Naive B cell (primary cell): Measurements from ENCODE around the gene CLTRN. TPM values are rescaled to one million over a fixed set of nuclear protein-coding genes. Genes with fewer than 3 reads are reported as not detected.

Source experiments
- ATAC-seq, 2 donors: fragments of 150-1000 bp; cut with Tn5 transposase; 2 replicates each; pipeline ENCODE4 v1.10.0; 2021; ENCODE audit warnings: low read depth in 2 of 2, mild to moderate bottlenecking in 2 of 2, moderate library complexity in 2 of 2
- DNase-seq: peaks from one replicate; pipeline ENCODE4 v3.0.0; 2022
- H3K27ac Mint-ChIP-seq, 6 donors: one replicate each; pipeline ENCODE4 v1.8.0; 2020 to 2022; ENCODE audit warnings: mild to moderate bottlenecking in 6 of 6, mixed read lengths in 6 of 6, moderate library complexity in 5 of 6, inconsistent platforms in 2 of 6
- H3K27me3 Mint-ChIP-seq, 3 donors: one replicate each; pipeline ENCODE4 v1.8.0; 2021 to 2022; ENCODE audit warnings: mixed read lengths in 3 of 3, mild to moderate bottlenecking in 1 of 3
- H3K36me3 Mint-ChIP-seq, 2 donors: one replicate each; pipeline ENCODE4 v1.8.0; 2020 to 2022; ENCODE audit warnings: mixed read lengths in 2 of 2, inconsistent platforms in 1 of 2, mild to moderate bottlenecking in 1 of 2
- H3K4me1 Mint-ChIP-seq, 3 donors: one replicate each; pipeline ENCODE4 v1.8.0; 2020 to 2022; ENCODE audit warnings: mixed read lengths in 3 of 3, inconsistent platforms in 1 of 3, mild to moderate bottlenecking in 1 of 3, moderate library complexity in 1 of 3
- H3K4me3 Mint-ChIP-seq, 8 donors: one replicate each; pipeline ENCODE4 v1.8.0; 2020 to 2022; ENCODE audit warnings: mild to moderate bottlenecking in 8 of 8, mixed read lengths in 8 of 8, moderate library complexity in 8 of 8, inconsistent platforms in 2 of 8
- H3K9me3 Mint-ChIP-seq, 7 donors: one replicate each; pipeline ENCODE4 v1.8.0; 2020 to 2022; ENCODE audit warnings: mixed read lengths in 7 of 7, mild to moderate bottlenecking in 5 of 7, inconsistent platforms in 2 of 7, moderate library complexity in 1 of 7
- polyA plus RNA-seq, 6 donors: library from polyadenylated mRNA; unstranded; fragments of 300-500 nt; fragmentation: Illumina TruSeq; gene quantifications; one replicate each; pipeline ENCODE4 v1.2.3, GENCODE V29; 2021; ENCODE audit warnings: low read depth in 6 of 6

Gene CLTRN
- polyA plus RNA-seq, 6 donors from 2014 or later, result 0.28 to 0.44 (median 0.36) TPM; not detected in 3

GRCh38 chrX:15599461-15599860 is 65.1 kb downstream of the CLTRN start:
- no peak overlapping the region for H3K27ac Mint-ChIP-seq
- H3K4me1 Mint-ChIP-seq, result no peaks in the 10 kb centered on the region
- no peak overlapping the region for H3K4me3 Mint-ChIP-seq
- no peaks in the 10 kb centered on the region for H3K36me3 Mint-ChIP-seq
- peaks cover 0 to 3% (median 0%) of the 10 kb centered on the region in 7 donors for H3K9me3 Mint-ChIP-seq
- ATAC-seq (no peak), DNase-seq (no peak)
- peaks cover 3 to 38% (median 10%) of the 10 kb centered on the region in 3 donors for H3K27me3 Mint-ChIP-seq

DNA sequence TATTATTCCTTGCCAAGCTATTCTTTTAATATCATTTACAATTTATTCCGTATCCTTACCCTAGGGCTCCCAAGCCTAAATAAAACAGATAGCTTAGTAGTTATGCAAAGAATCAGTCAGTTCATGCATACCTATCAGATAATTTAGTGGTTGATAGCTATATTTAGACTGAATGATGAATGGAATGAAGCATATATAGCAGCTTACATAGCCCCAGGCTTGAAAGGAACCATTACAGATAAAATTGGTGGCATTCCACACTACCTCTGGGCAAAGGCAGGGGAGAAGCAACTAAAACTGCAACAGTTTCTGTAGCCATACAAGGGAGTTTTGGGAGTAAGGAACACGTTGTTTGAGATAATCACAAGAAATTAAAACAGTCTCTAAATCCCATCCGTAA is 66.6 kb downstream of the CLTRN start:
- Mint-ChIP-seq H3K4me3 (no peak overlapping the region), H3K36me3 (no peaks in the 10 kb centered on the region), H3K27me3 (peaks cover 7 to 33% (median 10%) of the 10 kb centered on the region in 3 donors), H3K9me3 (peaks cover 0 to 3% (median 0%) of the 10 kb centered on the region in 7 donors), H3K27ac (no peak overlapping the region), H3K4me1 (no peaks in the 10 kb centered on the region)
- ATAC-seq (no peak), DNase-seq (no peak)

DNA sequence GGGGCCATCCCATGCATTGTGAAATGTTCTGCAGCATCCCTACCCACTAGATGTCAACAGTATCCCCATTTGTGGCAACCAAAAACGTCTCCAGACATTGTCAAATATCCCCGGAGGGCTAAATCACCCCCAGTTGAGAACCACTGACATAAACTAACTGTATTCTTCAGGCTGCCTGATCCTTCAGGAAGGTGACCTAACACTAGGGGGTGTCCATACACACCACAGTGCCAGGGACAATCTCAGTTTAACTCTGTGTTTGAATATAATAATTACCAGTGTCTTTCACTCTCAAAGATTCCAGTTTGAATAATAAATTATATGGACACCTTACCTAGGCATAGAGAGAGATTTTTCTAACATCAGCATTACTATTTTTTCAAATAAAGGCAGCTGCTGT is 70.2 kb downstream of the CLTRN start:
- Mint-ChIP-seq H3K36me3 (no peaks in the 10 kb centered on the region), H3K4me3 (no peak overlapping the region)

DNA sequence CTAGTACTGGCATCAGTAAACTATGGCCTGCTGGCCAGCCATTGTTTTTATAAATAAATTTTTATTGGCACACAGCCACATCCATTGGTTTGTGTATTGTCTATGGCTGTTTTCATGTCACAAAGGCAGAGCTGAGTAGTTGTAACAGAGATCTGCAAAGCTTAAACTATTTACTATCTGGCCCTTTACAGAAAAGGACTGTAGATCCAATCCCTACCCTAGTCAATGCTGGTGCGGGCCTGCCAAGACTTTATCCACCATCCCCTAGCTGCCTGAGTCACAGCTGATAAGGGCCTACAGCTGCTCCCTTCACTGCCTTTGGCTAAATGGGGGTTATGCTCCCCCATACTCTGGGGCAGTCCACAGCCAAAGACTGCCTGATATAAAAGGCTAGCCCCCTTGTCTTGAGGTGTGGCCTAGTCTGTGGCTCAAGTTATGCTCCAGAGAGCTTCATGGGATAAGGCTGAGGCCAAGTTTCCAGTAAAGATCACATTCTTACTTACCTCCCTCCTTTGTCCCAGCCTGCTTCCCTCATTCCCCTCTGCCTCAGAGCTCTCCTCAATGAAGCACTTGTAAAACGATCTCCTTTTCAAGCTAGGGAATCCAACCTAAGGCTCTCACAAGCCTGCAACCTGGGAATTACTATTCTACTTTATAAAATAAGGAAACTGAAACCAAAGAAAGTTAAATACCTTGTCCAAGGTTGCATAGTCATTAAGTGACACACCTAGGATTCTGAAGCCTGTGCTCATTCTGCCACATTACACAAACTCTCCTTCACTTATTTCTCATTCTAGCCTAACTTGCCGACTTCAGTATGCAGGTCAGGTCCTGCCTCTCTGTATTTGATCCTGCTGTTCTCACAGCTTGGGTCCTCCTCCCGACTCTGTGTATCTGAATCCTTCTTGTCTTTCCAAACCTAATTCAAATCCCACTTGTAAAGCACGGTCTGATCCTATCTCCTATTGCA is 84.5 kb downstream of the CLTRN start:
- Mint-ChIP-seq H3K4me1 (no peaks in the 10 kb centered on the region), H3K9me3 (peaks cover 0 to 9% (median 0%) of the 10 kb centered on the region in 7 donors), H3K27me3 (peaks cover 0 to 43% (median 0%) of the 10 kb centered on the region in 3 donors), H3K27ac (no peak overlapping the region), H3K4me3 (no peak overlapping the region), H3K36me3 (no peaks in the 10 kb centered on the region)
- DNase-seq, result no peak
- no peak for ATAC-seq

More for the DNA sequence above, 70.2 kb downstream of the CLTRN start:
- no peak for DNase-seq
- no peak for ATAC-seq
- no peaks in the 10 kb centered on the region for H3K4me1 Mint-ChIP-seq
- no peak overlapping the region for H3K27ac Mint-ChIP-seq
- H3K9me3 Mint-ChIP-seq, result no peaks in the 10 kb centered on the region
- H3K27me3 Mint-ChIP-seq, result peaks cover 6 to 31% (median 14%) of the 10 kb centered on the region in 3 donors

Other genes starting within 250 kb of the CLTRN start
- not detected for gene PIR, start 171.5 kb downstream of the CLTRN start, polyA plus RNA-seq
- gene BMX, start 164.0 kb downstream of the CLTRN start, polyA plus RNA-seq, result not detected
- gene ACE2, start 63.8 kb downstream of the CLTRN start, polyA plus RNA-seq, result under 1 TPM in 1 of 6 donors, not detected in 5; 0.11 TPM
- gene CA5B, start 73.5 kb upstream of the CLTRN start, polyA plus RNA-seq, result 10 to 100 TPM; 37.4 to 76.1 (median 56.0) TPM
- gene ZRSR2, start 125.7 kb upstream of the CLTRN start, polyA plus RNA-seq, result 10 to 100 TPM; 15.8 to 39.2 (median 21.7) TPM
- gene AP1S2, start 190.0 kb upstream of the CLTRN start, polyA plus RNA-seq, result 100 to 1,000 TPM in 2 of 6 donors, 10 to 100 TPM in 4; 78.8 to 122 (median 96.5) TPM